ENCODE results near the gene LIMS2.

- TF ChIP-seq POLR2A (IDR thresholded peaks at IDR 0.05; ENCODE audit: low read depth): no peak
- no peak for TF ChIP-seq CTCF (IDR thresholded peaks at IDR 0.05)
Observed at GRCh38 chr2:127703282-127703681, 28.0 kb upstream of the LIMS2 start.
